GM21381 (cell line): ENCODE measurements around the gene ITGB8.
"Not testable (repeated sequence)": the region's sequence is repeated elsewhere in the genome, so short reads cannot be mapped to it uniquely, and the experiment has no call there.

Source experiments
- ATAC-seq: cut with Tn5 transposase; IDR thresholded peaks from one replicate; pipeline ENCODE4 v1.9.1; 2021; ENCODE audit warnings: mild to moderate bottlenecking, moderate library complexity; ENCODE audit not compliant: unreplicated experiment

The ITGB8 gene

DNA sequence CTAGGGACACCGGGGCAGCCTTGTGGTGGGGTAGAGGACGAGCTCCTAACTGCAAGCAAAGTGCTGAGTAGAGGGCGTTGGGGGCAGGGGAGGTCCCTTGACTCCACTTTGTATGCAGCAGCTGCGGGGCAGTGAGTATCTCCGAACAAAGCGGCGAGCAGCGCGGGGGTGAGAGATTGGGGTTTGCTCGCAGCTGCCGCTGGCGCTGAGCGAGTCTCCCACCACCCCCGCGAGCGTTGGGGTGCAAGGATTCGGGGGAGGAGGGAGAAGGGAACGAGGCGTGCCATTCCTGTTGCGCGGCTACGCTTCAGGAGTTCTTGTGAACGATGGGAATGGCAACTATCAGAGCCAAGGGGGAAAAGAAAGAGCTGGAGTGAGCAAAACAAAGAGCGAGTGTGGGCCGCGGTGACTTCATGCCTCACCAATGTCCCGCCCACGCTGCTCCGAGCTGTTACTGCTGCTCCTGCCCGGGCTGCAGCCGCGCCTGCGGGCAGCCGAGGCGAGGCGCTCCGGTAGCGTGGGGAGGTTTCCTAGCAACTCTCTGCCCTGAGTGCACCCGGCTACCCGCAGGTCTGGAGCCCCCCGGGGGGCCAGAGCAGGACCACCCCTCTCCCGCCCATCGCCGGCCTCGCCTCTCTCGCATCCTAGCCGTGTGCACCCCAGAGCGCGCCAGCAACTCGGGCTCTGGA, at the start of gene ITGB8:
Gene ITGB8, plus strand, starts transcription at position 662 of the 689 bp plus-strand sequence. CDS start 907 bp downstream, outside the sequence.
- peak; percentile 53 for ATAC-seq

DNA sequence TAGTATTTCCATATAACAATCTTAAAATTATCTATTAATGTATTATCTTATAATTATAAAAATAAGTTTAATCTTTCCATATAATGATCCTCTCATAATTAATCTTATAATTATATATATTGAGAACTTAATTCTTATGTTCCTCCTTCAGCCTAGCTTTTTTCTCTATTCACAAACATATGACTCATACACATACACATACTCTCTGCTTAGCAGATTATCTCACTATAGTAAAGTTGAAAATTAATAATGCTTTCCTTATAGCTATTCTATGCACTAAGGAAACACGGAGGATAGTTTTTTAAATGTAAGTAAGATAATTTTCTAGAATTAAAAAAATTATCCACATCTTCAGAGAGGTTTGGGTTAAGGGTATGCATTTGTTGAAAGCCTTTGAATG, 47.7 kb upstream of the ITGB8 start:
- ATAC-seq, result no peak

DNA sequence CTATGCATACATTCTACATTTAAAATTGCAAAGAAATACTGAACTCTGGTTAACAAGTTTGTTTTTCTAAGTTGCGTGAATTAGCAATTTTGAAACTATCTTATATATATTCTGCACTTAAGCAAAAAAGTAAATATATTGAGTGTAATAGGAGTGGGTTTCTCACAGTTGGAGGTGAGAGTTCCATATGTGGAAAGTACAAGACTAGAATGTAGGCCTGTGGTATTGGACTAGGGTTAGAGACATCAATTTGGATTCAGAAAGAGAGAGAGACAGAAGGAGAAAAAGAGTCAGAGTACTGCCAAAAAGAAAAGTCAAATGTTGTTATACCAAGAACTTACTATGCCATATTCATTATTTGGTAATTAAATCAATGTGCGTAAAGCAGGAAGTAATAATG, 47.3 kb upstream of the ITGB8 start:
- ATAC-seq, result no peak

- ATAC-seq, result peak; percentile 44
Measured at GRCh38 chr7:20284003-20284770, 46.5 kb upstream of the ITGB8 start.

DNA sequence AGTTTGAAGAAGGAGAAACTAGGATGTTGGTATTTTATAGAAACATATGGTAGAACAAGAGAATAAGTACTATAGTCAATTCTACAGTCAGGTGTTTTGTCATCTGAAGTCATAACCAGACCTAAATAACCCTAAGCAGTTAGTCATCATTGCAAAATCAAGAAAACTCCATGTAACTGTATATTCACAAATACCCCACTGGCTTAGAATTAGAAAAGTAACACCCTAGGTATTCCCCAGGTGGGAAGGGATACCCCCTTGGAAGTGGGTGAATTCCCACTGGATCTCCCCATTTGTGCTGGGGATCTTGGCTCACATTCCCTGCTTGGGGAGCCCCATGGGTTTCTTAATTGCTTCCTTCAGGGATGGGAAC, 45.9 kb upstream of the ITGB8 start:
- no peak for ATAC-seq

DNA sequence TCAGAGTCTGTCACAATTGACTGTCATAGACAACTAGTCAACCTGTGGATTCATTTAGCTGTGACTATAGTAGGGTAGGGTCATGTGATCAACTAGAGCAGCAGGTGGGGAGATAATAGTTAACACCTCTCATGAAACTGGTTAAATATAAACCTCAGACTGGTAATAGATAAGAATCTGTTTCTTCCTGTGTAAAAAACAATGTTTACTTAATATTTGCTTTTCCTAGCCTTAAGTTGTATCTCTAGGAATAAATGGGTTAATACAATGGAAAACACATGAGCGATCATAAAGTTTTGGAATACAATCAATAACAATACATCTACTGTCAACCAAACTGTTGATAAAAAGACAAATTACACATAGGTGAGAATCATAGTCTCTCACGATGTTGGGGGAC, 43.4 kb upstream of the ITGB8 start:
- peak; percentile 55 for ATAC-seq

DNA sequence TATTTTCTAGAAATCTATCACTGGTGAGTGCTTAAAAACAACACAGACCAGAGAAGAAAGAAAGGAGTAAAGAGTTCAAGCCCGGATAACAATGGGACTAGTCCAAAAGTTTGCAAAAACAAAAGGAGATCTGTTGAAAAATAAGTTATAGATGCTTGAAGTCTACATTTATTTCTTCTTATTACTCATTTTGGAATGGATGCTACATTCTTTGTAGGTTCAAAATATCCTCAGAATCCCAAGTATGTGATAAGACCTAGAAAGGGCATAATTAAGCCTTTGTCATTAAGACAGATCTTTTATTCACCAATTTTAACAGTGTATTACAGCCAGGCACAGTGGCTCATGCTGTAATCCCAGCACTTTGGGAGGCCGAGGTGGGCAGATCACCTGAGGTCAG, 42.7 kb upstream of the ITGB8 start:
- no peak for ATAC-seq

GRCh38 chr7:20290505-20291111, 40.1 kb upstream of the ITGB8 start:
- ATAC-seq, result no peak

- no peak for ATAC-seq
Measured at GRCh38 chr7:20293336-20293735, 37.4 kb upstream of the ITGB8 start.

DNA sequence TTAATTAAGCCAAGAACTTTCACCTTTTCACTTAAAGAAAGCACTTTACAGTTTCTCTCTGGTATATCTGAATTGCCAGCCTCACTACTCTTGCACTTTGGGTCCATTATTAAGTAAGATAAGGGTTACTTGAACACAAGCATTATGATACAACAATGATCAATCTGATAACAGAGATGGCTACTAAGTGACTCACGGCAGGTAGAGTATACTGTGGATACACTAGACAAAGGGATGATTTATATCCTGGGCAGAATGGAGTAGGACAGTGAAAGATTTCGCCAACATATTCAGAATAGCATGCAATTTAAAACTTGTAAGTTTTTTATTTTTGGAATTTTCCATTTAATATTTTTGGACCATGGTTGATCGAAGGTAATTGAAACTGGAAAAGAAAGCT, 34.3 kb upstream of the ITGB8 start:
- ATAC-seq, result no peak

GRCh38 chr7:20296901-20297300, 33.8 kb upstream of the ITGB8 start:
- no peak for ATAC-seq

DNA sequence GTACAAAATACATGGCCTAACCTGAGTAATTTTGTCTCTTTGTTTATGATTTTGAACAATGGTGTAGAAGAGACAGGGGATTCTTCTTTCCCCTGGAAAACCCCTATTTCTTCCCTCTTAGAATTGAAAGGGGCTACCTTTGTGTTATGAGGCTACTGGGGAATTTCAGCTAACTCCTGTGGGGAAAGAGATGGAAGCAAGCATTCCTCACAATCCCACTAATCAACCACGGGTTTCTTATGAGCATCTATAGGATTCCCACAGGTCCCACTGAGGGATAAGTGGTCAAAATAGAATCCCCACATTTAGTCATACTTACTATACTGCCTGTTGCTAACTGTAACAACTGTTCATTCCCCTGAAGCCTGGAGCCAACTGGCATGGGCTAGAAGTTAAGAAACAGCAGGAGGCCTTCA, 32.2 kb upstream of the ITGB8 start:
- no peak for ATAC-seq

DNA sequence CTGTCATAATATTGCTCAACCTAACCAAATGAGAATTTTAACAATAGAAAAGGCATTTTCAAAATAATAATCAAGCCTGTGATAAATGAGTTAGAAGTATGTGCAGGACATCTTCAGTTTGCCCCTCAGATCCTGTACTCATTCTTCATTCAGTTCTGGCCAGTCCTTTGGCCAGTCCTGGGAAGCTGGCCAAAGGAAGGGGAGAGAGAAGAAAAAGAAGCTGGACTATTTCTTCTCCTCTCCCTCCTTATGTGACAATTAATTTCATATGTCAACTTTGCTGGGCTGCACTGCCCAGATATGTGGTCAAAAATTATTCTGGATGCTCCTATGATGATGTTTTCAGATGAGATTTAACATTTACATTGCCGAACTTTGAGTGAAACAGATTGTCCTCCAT, 31.6 kb upstream of the ITGB8 start:
- ATAC-seq, result no peak

GRCh38 chr7:20299647-20300312, 30.9 kb upstream of the ITGB8 start:
- ATAC-seq, result peak; percentile 66

DNA sequence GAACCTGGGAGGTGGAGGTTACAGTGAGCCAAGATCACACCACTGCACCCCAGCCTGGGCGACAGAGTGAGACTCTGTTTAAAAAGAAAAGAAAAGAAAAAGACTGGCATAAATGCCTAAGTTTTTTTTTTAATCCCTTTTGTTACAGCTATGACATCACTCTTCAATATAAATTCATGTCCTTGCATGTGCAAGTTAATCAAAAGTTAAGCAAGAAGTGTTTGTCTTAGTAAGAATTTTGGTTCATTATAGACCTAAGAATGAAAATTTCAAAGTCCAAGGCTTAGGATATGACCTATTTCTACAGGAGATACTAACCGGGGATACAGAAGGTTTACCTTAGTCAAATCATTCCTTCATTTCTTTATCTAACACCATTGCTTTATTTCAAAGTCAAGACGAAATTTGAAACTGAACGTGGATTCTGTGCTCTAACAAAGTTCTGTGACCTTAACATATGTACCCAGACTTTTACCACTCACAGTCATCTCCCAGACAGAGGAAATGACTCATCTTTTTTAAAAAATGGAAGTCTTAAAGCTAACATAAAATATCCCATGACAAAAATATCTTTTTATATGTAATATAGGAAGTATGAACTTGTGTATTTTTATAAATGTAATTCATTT, 29.3 kb upstream of the ITGB8 start:
- no peak for ATAC-seq

- ATAC-seq, result not testable (repeated sequence)
Measured at GRCh38 chr7:20302300-20302699, 28.4 kb upstream of the ITGB8 start.

GRCh38 chr7:20302891-20303290, 27.8 kb upstream of the ITGB8 start:
- no peak for ATAC-seq

GRCh38 chr7:20304366-20304765, 26.3 kb upstream of the ITGB8 start:
- ATAC-seq, result no peak

GRCh38 chr7:20305726-20306125, 25.0 kb upstream of the ITGB8 start:
- ATAC-seq, result no peak

DNA sequence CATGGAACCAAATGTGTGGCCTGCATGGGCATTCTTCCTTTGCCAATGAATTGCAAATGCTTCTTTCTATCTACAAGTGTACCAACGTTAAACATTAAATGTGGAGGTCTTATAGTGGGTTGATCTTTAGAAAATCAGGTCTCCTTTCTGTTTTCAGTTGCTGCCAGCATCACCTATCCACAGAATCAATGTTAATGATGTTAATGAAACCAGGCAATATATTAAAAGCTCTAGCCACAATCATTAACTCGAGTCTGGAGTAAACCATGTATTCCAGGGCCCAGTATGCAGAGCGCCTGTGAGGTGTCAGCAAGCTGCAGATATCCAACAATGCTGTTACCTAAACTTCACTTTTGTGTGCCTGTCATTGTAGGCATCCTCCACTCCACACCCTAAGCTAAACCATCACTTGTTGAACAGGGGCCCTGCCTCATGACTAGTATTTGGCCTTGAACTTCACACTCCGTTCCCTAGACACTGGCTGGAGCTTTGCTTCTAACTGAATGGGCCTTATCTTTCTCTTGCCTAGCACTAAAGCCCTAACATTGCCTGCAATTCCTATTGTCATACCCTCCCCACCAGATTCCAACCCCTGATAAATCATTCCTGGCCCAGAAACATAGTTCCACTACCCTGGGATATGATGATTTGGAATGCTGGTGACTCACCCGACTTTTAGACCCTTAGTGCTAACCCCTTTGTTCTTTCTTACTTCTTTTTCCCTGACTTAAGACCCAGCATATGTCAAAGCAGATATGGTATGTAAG, 24.3 kb upstream of the ITGB8 start:
- no peak for ATAC-seq
